Esophagus muscularis mucosa (tissue), 4 donors: ENCODE data around the gene ERC2.

Source experiments
- CTCF ChIP-seq, 3 experiments: fragments of 200-600 bp in 2 of 3; fragments of 450-650 bp in 1 of 3; sonication (generic) in 2 of 3; IDR thresholded peaks; one replicate each; pipeline ENCODE4 v1.5.1; 2017 to 2019; ENCODE audit warnings: antibody characterized with exemption in 3 of 3, mild to moderate bottlenecking in 2 of 3, moderate library complexity in 1 of 3
- EP300 ChIP-seq: sonication (generic); formaldehyde crosslinking; IDR thresholded peaks from one replicate; pipeline ENCODE4 v1.6.1; 2017; ENCODE audit warnings: antibody characterized with exemption
- POLR2A ChIP-seq: fragments of 450-650 bp; IDR thresholded peaks from one replicate; pipeline ENCODE4 v1.6.1; 2017; ENCODE audit warnings: antibody characterized with exemption, moderate library complexity, mild to moderate bottlenecking, low read depth
- POLR2AphosphoS5 ChIP-seq, 2 donors: sonication (generic); formaldehyde crosslinking; IDR thresholded peaks; one replicate each; pipeline ENCODE4 v1.6.1; 2017; ENCODE audit warnings: antibody characterized with exemption in 2 of 2

- TF ChIP-seq CTCF (IDR thresholded peaks at IDR 0.05): no peak
- TF ChIP-seq EP300: no peak
- no peak for TF ChIP-seq POLR2AphosphoS5 (IDR thresholded peaks at IDR 0.05)
- TF ChIP-seq POLR2A: no peak
Measured at GRCh38 chr3:56356808-56357207, 111.5 kb downstream of the ERC2 start.
